ENCODE results near the gene LACTBL1.

Gene LACTBL1

DNA sequence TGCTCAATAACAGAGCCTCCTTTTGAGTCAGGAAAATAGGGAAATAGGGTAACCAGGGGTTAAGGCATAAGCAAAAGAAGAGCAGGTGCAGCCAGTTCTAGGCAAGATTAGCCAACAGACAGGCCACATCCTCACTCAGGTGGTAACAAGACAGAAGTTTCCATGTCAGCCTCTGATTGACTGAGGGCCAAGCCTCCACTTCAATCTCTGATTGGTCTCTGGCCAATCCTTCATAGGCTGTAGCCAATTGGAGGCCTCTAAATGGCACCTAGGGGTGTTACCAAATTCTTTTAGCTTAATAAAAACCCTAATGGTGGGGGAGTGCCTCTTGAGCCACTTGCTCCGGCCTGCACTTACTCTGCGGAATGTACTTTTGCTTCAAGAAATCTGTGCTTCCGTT lies 37.2 kb downstream of the LACTBL1 start:
- no peak for DNase-seq

DNA sequence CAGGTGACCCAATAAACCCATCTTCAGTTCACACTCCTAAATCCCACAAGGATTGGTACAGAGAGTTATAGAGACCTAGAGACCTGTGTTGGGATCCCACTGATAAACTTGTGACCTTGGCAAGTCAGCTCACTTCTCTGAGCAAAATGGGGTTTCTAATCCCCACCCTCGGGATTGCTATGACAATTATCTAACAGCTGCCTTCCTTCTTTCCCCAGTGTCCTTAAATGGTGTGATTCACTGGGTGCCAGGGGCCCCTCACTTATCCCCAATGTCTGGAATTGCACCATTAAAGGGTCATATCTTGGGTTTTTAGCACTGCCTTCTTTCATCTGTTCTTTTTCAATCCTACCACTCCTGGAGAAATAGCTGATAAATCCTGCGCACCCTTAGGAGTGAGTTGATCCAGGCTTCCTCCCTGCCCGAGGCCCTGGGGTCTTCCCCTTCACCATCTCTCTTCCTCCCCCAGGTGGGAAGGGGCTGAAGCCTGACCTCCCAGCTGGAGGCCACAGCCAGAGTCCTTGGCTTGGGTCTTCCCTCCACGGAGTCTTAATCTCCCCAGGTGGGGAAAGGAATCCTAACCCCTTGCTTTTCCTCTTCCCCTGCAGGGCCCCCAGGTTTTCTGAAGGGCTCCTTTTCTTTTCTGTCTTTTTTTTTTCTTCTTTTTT lies 39.7 kb downstream of the LACTBL1 start:
- no peak for DNase-seq

DNA sequence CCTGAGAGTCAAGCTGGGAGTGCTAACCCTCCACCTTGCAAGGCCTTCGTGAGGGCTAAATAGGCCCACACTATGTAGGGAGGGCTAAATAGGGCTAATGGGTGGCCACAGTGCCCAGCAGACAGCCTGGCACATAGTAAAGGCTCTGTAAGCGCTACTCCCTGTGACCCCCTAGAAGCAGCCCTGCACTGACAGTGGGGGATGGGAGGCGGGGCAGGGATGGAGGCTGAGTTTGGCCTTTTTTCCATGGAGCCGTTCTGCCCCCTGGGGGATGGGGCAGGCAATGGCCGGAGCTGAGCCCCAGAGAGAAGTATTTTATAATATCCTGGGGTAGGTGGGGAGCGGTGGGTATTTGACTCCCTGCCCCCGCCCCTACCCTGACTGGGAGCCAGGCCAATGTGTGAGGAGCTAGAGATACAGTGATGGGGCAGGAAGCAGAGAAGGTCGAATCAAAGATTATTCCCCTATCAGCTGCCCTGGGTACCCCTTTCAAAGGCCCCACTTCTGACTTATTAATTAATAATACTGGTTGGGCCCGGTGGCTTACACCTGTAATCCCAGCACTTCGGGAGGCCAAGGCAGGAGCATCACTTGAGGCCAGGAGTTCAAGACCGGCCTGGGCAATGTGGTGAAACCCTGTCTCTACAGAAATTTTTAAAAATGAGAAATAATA lies 42.3 kb downstream of the LACTBL1 start:
- peak; percentile 49 for DNase-seq

DNA sequence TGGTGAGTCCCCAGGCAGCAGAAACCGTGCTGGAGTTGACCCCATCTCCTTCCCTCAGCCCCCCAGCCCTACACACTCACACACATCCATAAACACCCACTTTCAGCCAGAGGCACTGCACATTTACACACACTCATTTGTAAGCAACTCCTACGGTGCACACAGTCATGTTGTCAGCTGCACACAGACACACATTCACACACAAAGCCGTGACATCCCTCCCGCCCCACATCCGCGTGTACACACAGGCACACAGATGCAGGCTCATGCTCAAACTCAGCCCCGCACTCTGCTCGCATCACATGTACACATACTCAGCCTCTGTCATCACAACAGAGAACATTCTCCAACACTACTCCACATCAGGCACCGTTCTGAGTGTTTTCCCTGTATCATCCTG lies 47.6 kb downstream of the LACTBL1 start:
- no peak for DNase-seq

DNA sequence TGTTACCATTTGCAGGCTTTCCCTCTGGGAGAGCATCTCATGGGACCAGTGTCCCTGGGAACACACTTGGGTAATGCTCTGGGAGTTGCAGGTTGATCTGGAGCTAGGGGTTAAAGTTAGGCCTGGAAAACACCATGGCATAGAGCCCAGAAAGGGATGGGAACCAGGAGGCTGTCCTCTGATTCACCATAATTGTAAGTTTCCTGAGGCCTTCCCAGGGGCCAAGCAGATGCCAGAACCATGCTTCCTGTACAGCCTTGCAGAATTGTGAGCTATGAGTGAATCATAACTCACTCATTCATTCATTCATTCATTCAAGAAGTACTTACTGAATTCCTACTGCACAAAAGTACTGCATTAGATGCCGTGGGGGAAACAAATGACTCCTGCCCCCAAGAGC lies 50.0 kb downstream of the LACTBL1 start:
- peak; percentile 9 for DNase-seq

DNA sequence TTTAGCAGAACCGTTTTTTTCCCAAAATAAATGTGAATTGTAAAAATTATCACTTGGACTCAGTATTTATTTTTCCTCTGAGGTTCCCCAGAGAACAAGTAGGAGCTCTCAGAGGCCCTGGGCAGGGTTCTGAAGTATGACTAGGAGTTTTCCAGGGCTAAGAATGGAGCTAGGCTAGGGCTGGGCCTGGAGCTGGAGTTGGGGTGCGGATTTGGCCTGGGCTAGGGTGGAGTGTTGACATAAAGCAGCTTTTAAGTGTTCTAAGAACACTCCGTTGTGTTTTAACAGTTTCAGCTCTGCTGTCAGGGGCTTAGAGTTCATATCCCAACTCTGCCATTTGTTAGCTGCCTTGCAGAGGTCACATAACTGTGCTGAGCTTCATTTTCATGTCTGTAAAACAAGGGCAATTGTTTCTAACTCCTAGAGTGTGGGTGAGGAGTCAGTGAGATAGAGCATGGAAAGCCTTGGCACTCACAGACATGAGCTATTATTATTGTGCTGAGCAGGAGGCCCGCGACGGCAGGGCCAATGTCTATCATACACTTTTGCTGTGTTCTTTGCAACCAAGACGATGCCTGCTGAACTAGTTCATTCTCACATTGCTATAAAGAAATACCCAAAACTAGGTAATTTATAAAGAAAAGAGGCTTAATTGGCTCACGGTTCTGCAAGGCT lies 51.1 kb downstream of the LACTBL1 start:
- DNase-seq, result no peak

DNA sequence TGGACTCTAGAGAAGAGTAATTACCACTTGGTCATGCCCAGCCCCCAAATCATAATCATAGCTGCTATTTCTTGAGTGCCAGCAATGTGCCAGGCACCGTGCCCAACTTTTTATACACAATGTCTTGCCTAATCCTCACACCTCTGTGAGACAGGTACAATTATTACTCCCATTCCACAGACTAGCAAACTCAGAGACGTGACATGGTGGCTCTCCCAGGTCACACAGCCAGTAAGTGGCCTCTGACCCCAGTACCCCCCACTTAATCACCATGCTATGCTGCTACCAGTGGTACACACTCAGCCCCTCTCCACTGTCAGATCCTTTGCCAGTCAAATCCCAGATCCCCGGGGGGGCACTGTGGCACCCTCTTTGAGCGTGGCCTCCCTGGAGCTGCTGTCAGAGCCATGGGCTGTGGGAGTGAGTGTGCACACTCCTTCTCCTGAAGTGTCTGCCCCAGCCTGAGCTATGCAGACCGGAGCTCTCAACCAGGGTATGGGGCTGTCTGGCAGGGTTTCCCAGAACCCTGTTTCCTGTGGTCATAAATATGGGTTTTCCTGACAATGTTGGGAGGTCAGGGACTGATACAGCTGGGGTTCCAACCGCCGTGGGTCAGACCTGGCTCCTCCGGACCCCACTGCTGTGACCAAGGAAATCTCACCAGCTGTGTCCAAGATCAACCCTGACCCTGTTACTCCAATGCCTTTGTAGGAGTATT lies 51.8 kb downstream of the LACTBL1 start:
- DNase-seq, result no peak

DNA sequence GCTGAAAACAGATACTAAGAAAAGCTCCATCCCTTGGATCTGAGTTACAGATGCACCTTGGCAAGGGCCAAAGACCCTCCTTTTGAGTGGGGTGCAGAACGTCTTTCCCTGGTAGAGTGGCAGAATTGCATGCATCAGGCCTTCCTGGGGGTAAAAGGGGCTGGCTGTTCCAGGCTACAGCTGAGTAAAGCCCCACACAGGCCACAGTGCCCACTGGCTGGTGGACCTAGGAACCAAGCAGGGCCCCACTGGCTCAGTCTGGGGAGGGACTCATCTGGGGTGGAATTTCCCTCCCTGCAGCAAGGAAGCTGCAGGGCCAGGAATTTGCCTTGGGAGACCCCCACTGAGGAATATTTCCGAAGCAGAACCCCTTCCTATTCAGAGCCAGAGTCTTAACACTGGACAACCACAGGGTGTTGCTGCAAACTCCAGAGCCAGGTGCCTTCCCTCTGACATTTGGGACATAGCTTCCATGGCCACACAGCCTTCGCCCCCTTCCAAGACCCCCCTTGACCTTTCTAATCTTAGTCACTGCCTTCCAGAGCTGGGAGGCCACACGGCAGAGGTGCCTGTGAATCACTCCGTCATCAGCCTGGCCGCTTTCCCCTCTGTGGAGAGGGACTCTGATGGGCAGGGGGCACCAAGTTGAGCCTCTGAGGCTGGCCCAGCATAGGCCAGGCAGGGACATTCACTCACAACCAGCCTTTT lies 52.5 kb downstream of the LACTBL1 start:
- no peak for DNase-seq

DNA sequence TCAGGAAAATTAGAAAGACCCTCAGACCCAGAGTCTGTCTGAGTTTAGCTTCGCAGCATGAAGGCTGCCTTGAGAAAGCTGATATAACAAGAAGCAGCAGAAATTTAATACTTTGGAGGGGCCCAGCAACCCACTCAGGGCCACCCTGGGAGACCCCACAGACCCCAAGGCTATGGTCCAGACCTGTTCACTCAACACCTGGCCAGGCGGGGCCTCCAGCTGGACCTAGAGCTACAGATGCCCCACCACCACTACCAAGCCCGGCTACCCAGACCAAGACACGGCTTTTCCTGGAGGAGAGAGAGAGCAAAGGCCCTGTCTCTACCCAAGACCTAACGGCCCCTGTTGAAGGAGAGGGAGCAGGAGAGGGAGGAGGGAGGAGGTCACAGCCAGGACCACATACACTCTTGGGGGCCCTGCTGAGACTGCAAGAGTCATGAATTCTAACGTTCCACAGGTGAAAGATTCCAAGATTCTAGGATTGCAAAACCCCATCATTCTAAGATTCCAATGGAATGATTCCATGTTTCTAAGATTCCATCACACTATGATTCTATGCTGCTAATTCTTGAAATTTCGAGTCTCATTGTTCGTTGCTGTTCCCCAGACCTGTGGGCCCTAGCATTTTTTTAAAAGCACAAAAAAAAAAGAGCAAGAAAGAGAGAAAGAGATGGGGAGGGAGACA lies 53.2 kb downstream of the LACTBL1 start:
- peak; percentile 13 for DNase-seq

DNA sequence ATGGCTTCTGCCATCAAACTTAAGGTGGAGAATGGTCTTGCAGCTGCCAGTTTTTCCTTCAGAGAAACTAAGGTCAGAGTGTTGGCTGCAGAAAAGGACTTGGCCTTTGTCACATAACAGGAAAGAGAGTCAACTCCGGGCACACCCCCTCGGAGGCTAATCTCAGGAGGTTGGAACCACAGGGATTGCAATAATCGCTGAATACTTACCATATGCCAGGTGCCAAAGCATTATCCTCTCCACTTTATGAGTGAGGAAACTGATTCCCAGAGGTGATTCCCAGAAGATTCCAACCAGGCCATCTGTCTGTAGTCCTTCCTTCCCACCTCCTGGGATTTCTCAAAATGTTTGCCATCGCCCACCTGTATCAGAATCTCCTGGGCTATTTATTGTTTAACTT lies 54.0 kb downstream of the LACTBL1 start:
- DNase-seq, result no peak

DNA sequence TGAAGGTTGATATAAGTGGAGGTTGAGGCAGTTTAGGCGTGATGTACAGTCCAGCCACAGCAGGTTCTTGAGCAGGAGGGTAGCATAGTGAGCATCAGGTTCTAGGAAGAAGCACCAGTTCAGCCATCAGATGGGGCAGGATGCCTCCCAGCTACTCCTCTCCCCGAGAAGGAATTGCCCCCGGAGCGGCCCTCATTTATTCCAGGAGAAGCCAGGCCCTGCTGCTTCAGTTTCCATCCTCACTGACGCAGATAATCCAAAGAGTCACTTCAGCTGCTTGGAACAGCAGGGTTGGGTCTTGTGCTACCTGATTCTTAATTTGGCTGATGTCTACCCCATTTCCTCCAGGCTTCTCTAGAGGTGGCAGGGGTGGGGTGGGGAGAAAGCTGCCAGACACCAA lies 54.7 kb downstream of the LACTBL1 start:
- DNase-seq, result no peak

DNA sequence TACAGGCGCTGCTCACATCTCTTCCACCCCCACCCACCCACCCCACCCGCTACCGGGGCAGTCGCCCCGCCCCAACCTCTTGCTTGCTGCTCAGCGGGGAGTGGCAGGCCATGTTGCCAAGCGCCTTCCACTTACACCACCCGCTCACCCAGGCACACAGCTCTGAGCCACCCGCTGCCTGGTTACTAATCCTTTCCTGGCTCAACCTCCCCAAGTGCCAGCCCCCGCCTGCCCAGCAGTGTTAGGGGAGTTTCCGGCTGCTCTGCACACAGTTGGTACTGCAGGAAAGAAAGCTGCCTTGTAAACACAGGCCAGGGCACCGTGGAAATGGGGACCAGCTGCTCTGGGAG lies 56.2 kb downstream of the LACTBL1 start:
- DNase-seq, result no peak

DNA sequence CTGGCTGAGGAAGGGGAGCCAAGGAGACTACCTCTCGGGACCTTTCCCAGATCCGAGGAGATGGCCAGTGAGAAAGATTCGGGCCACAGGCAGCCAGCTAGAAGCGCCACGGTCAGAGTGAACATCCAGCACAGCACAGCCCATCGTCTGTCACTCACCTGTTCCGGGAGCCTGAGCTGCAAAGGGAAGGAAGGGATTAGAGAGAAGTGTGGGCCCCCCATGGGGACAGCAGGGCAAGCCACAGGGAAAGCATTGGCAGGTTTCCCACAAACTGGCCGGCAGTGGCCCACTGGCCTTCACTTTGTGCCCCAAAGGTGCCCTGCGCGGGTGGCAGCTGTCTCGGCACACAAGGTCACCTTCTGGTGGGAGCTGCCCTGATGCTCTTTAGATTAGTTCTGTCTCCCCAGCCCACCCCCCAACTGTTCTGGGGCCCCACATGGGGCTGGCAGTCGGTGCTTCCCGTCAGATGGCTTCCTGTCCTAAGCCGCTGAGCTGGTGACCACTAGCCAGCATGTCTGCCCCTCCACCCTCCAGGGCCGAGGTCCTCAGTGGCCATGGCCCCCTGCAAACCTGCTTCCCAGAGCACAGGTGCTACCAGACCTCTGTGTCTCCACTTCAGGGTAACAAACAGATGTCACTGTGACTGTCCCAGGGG lies 56.7 kb downstream of the LACTBL1 start:
- no peak for DNase-seq

DNA sequence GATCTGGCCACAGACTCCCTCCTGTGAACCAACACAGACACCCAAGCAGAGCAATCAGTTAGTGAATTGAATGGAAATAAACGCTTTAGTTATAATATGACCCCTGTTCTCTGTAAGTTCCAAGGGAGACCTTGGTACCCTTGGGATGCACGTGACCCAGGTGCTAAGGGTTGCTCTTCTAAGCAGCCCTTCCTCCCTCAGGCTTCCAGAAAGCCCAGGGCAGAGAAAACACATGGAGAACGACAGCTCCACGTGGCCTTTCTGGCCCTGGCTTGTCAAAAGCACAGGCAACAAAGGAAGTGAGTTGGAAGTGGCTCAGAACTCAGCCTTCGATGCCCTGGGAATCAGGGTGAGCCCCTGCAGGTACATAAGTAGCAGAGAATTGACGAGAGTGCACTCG lies 57.4 kb downstream of the LACTBL1 start:
- DNase-seq, result no peak

DNA sequence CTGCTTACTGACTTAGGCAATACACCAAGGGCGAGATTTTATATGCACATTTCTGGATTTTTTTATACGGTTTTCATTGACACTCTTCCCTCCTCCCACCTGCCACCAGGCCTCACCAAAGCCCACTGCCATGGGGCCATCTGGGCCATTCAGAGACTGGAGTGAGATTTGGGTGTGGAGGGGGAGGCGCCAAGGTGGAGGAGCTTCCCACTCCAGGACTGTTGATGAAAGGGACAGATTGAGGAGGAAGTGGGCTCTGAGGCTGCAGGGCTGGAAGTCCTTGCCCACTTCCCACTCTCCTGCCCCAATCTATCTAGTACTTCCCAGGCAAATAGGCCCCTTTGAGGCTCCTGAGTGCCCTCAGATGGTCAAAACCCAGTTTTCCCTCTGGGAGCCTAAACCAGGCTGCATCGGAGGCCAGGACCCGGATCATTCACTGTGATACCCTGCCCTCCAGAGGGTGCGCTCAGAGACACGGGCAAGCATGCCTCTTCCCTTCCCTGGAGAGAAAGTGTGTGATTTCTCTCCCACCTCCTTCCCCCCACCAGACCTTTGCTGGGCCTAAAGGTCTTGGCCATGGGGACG lies 57.9 kb downstream of the LACTBL1 start:
- no peak for DNase-seq

DNA sequence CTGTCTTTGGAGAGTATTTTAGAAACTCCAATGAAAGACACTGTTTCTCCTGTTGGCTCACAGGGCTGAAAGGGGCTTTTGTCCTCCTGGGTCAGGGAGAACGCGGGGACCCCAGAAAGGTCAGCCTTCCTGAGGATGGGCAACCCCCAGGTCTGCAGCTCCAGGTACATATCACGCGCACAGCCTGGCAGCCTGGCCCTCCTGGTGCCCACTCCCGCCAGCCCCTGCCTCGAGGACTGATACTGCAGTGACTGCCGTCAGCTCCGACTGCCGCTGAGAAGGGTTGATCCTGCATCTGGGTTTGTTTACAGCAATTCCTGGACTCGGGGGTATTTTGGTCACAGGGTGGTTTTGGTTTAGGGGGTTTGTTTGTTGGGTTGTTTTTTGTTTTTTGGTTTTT lies 58.5 kb downstream of the LACTBL1 start:
- no peak for DNase-seq

DNA sequence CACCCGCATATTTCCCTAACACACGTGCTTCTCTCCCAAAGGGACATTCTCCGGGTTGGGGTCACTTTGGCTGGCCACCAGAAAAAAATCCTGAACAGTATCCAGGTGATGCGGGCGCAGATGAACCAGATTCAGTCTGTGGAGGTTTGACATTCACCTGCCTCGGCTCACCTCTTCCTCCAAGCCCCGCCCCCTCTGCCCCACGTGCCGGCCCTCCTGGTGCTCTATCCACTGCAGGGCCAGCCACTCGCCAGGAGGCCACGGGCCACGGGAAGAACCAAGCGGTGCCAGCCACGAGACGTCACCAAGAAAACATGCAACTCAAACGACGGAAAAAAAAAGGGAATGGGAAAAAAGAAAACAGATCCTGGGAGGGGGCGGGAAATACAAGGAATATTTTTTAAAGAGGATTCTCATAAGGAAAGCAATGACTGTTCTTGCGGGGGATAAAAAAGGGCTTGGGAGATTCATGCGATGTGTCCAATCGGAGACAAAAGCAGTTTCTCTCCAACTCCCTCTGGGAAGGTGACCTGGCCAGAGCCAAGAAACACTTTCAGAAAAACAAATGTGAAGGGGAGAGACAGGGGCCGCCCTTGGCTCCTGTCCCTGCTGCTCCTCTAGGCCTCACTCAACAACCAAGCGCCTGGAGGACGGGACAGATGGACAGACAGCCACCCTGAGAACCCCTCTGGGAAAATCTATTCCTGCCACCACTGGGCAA lies 59.1 kb downstream of the LACTBL1 start:
- no peak for DNase-seq

DNA sequence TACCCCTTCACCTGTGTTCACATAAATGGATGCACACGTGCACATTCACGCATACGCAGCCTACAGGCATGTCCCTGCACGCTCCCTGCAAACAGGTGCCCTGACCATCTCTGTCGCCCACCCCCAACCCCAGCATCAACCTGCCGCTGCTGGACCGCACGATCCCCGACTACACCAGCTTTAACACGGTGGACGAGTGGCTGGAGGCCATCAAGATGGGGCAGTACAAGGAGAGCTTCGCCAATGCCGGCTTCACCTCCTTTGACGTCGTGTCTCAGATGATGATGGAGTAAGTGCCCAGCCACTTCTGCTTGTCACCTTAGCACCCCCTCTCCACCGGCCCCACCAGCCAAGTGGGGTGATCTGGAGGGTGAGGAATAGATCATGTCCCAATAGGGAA lies 60.4 kb downstream of the LACTBL1 start:
- DNase-seq, result no peak

DNA sequence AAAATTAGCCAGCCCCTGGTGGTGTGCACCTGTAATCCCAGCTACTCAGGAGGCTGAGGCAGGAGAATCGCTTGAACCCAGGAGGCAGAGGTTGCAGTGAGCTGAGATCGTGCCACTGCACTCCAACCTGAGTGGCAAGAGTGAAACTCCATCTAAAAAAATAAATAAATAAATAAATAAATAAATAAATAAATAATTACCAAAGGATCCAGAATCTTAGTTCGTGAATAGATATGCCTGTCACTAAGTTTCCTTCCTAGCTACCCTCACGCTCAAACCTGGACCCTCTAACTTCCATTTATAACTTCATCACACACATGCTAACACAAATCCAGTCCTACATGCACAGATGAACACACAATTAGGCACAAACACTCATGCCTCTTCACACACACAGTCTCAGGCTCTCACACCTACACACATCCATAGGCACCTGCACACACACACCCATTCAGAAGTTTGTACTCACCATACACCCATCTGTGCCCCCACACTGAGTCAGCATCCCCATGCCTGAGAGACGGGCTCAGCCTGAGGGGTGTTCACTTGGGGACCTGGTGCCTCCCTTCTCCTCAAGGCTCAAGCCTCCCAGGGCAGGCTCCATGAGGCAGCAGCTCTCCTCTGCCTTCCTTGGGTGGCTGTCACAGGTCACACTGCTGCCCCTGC lies 61.5 kb downstream of the LACTBL1 start:
- no peak for DNase-seq

DNA sequence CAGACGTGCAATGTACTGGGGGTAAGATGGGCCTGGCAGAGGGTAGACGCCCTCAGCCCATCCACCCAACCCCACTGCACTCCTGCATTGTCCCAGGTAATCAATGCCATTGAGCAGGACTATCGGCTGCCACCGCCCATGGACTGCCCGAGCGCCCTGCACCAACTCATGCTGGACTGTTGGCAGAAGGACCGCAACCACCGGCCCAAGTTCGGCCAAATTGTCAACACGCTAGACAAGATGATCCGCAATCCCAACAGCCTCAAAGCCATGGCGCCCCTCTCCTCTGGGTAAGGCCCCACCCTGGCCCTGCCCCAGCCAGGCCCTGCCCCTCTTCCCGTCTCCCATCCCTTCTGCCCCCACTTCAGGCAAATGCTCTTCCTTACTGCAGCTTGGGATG lies 62.4 kb downstream of the LACTBL1 start:
- DNase-seq, result no peak

Data from EL (cell line).